ENCODE data around the gene PHOX2A.

DNA sequence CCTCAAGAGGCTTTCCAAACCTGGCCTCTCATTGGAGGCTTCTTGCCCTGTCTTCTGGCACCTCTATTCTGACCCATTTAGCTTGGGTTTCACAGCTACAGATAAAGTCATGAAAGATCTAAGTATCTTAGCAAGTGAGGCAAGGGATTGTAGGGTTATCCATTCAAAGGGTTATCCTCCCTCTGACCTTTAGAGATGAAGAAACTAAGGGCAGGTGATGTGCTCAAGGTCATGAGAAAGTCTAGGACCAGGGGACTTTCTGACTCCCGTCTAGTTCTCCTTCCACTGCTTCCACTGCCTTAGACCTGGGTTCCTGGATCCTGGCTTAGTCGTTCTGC is 7.2 kb downstream of the PHOX2A start:
- TF ChIP-seq POLR2AphosphoS5 (IDR thresholded peaks at IDR 0.05; ENCODE audit: borderline replicate concordance, low read depth, low read length): no peak
- TF ChIP-seq EZH2 (IDR thresholded peaks at IDR 0.05): no peak
